Lung (tissue), 12 donors: ENCODE results near the gene CR1. TPM values are rescaled to one million over a fixed set of nuclear protein-coding genes. Genes with fewer than 3 reads are reported as not detected.

ENCODE experiments used
- ATAC-seq: fragments of 200-7000 bp; cut with Tn5 transposase; one replicate; pipeline ENCODE4 v1.9.1; 2020; ENCODE audit warnings: moderate number of reproducible peaks; ENCODE audit not compliant: insufficient read depth, low FRiP score
- DNase-seq, 3 donors: peaks; one replicate each; pipeline ENCODE4 v3.0.0-alpha.2; 2013 to 2017
- H3K27ac ChIP-seq, 2 donors: one replicate each; pipeline ENCODE4 v1.5.1; 2013; ENCODE audit warnings: mild to moderate bottlenecking in 2 of 2, moderate library complexity in 2 of 2, control low read depth in 1 of 2, inconsistent platforms in 1 of 2, low read depth in 1 of 2, low read length in 1 of 2
- H3K27me3 ChIP-seq, 3 donors: one replicate each; pipeline ENCODE4 v1.5.1; 2013; ENCODE audit warnings: low read length in 2 of 3; ENCODE audit not compliant: control insufficient read depth in 3 of 3, insufficient read depth in 3 of 3
- H3K36me3 ChIP-seq, 4 donors: one replicate each; pipeline ENCODE4 v1.5.1; 2013; ENCODE audit warnings: low read length in 4 of 4, mild to moderate bottlenecking in 1 of 4, moderate library complexity in 1 of 4; ENCODE audit not compliant: control insufficient read depth in 4 of 4, insufficient read depth in 4 of 4
- H3K4me1 ChIP-seq, 5 donors: one replicate each; pipeline ENCODE4 v1.5.1; 2013; ENCODE audit warnings: low read length in 5 of 5, mild to moderate bottlenecking in 2 of 5, moderate library complexity in 1 of 5; ENCODE audit not compliant: control insufficient read depth in 5 of 5, insufficient read depth in 5 of 5
- H3K4me3 ChIP-seq: one replicate; pipeline ENCODE4 v1.5.1; 2013; ENCODE audit warnings: mild to moderate bottlenecking, control low read depth, moderate library complexity
- H3K9ac ChIP-seq, 2 donors: one replicate each; pipeline ENCODE4 v1.5.1; 2013; ENCODE audit warnings: low read length in 2 of 2, control low read depth in 1 of 2; ENCODE audit not compliant: insufficient read depth in 1 of 2
- H3K9me3 ChIP-seq, 4 donors: one replicate each; pipeline ENCODE4 v1.5.1; 2013; ENCODE audit warnings: low read length in 3 of 4, mild to moderate bottlenecking in 1 of 4, moderate library complexity in 1 of 4; ENCODE audit not compliant: control insufficient read depth in 4 of 4, insufficient read depth in 3 of 4
- WGBS, 2 donors: extraction: QIAGEN DNeasy Blood & Tissue Kit; methylation state at CpG; one replicate each; pipeline ENCODE4 v1.1.7; 2013; 5-methylcytosine and 5-hydroxymethylcytosine counted together
- polyA plus RNA-seq, 2 donors: library from polyadenylated mRNA; stranded (reverse); fragments of 200-250 nt; gene quantifications; one replicate each; pipeline ENCODE4 v1.2.1, GENCODE V29; 2013
- total RNA-seq, 2 donors: library from RNA; depleted of rRNA in 1 of 2; stranded (reverse); fragments of >200 nt in 1 of 2; gene quantifications; one replicate each; pipeline ENCODE4 v1.2.1, GENCODE V29; 2014 to 2021
- TF ChIP-seq, protein P1 (sequence below): IDR thresholded peaks from 2 replicates; pipeline ENCODE4 v1.5.1; 2012; ENCODE audit warnings: mild to moderate bottlenecking; ENCODE audit errors: control extremely low read depth, extremely low read depth
- donor health status: control.
- donor health status: control.
- donor health status: Bipolar disorder and iron deficiency.
- donor health status: healthy.
- donor health status: DM: yes; HTN: yes; CAD: no.

CR1 gene
- total and polyA plus RNA-seq, 4 donors = 0.57 to 26.6 (median 16.6) TPM

DNA sequence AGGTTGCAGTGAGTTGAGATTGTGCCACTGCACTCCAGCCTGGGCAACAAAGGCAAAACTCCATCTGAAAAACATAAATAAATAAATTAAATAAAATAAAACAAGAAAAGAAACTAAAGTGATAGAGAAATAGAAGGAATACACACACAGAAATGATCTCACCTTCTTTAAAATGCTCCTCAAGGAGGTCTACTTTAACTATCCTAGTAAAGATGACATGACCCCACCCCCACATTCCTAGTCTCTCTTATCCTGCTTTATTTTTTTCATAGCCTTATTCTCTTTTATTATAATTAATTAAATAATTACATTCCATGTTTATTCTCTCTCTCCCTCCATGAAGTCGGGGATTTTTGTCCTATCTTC, 131.0 kb downstream of the CR1 start:
- ATAC-seq (no peak), DNase-seq (no peak)
- H3K9me3 ChIP-seq = no peaks in the 10 kb centered on the region
- H3K27ac ChIP-seq = no peak overlapping the region
- H3K9ac ChIP-seq = no peak overlapping the region
- 80 to 91% methylated on average over 1 of the region's 1 CpG for WGBS, 2 donors
- no peak overlapping the region for H3K4me3 ChIP-seq
- H3K36me3 ChIP-seq = no peaks in the 10 kb centered on the region
- TF ChIP-seq, protein P1, sequence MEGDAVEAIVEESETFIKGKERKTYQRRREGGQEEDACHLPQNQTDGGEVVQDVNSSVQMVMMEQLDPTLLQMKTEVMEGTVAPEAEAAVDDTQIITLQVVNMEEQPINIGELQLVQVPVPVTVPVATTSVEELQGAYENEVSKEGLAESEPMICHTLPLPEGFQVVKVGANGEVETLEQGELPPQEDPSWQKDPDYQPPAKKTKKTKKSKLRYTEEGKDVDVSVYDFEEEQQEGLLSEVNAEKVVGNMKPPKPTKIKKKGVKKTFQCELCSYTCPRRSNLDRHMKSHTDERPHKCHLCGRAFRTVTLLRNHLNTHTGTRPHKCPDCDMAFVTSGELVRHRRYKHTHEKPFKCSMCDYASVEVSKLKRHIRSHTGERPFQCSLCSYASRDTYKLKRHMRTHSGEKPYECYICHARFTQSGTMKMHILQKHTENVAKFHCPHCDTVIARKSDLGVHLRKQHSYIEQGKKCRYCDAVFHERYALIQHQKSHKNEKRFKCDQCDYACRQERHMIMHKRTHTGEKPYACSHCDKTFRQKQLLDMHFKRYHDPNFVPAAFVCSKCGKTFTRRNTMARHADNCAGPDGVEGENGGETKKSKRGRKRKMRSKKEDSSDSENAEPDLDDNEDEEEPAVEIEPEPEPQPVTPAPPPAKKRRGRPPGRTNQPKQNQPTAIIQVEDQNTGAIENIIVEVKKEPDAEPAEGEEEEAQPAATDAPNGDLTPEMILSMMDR = no peak
- H3K4me1 ChIP-seq = peaks cover 0 to 2% (median 0%) of the 10 kb centered on the region in 5 donors
- H3K27me3 ChIP-seq = no peaks in the 10 kb centered on the region

DNA sequence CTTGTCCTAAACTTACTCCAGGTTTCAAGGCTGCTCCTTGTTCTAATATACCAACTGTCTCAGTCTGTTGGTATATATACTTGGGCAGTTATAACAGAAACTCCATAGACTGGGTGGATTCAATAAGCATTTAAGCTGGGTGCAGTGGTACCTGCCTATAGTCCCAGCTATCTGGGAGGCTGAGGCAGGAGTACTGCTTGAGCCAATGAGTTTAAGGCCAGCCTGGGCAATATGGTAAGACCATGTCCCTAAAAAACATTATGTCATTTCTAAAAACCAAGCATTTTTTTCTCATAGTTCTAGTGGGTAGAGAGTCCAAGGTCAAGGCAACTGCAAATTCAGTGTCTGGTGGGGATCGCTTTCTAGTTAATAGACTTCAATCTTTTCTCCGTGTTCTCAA, 131.5 kb downstream of the CR1 start:
- Histone ChIP-seq H3K4me3 (no peak overlapping the region), H3K27ac (no peak overlapping the region), H3K4me1 (peaks cover 0 to 2% (median 0%) of the 10 kb centered on the region in 5 donors), H3K27me3 (no peaks in the 10 kb centered on the region), H3K36me3 (no peaks in the 10 kb centered on the region), H3K9ac (no peak overlapping the region), H3K9me3 (no peaks in the 10 kb centered on the region)
- TF ChIP-seq, protein P1 = no peak
- 89 to 97% methylated on average over 2 of the region's 2 CpGs for WGBS, 2 donors
- DNase-seq (no peak), ATAC-seq (no peak)

DNA sequence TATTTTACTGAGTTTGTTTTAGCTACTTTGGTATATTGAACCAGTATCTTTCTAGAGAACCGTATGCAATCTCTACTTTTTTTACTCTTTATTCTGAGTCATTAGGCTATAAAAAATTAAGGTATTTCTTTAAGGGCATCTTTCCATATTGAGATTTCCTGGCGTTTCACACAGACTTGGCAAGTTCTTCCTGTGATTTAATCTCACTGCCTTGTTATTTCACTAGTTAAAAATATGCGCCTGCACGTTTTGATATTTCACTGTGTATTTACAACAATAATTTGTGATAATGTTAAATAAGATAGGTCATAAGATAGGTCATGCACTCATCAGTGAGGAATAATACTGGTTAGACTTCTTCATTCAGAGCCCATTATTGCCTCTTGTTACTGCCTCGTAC, 132.8 kb downstream of the CR1 start:
- peaks cover 0 to 2% (median 0%) of the 10 kb centered on the region in 5 donors for H3K4me1 ChIP-seq
- WGBS, 2 donors = 46 to 50% methylated on average over 5 of the region's 5 CpGs
- ATAC-seq = no peak
- no peaks in the 10 kb centered on the region for H3K9me3 ChIP-seq
- H3K27me3 ChIP-seq = no peaks in the 10 kb centered on the region
- DNase-seq = no peak
- no peaks in the 10 kb centered on the region for H3K36me3 ChIP-seq
- TF ChIP-seq, protein P1 = no peak
- H3K4me3 ChIP-seq = no peak overlapping the region
- H3K27ac ChIP-seq = no peak overlapping the region
- no peak overlapping the region for H3K9ac ChIP-seq

DNA sequence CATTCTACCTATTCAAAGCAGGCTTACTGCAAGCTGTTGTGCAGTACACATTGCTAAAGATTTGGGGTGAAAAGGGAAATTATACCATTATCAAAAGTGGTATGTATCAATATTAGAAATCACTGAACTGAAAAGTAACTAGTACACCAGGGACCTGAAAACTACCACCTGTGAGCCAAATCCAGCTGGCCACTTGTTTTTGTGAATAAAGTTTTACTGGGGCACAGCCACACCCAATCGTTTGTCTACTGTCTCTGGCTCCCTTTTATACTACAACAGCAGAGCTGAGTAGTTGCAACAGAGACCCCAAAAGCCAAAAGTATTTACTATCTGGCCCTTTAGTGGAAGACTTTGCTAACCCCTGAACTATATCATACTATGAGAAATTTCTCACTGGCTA, 135.2 kb downstream of the CR1 start:
- no peak overlapping the region for H3K27ac ChIP-seq
- TF ChIP-seq, protein P1 = no peak
- no peaks in the 10 kb centered on the region for H3K9me3 ChIP-seq
- H3K4me3 ChIP-seq = no peak overlapping the region
- DNase-seq (no peak), ATAC-seq (no peak)
- H3K27me3 ChIP-seq = no peaks in the 10 kb centered on the region
- no peak overlapping the region for H3K9ac ChIP-seq
- 56 to 79% methylated on average over 1 of the region's 1 CpG for WGBS, 2 donors
- H3K36me3 ChIP-seq = no peaks in the 10 kb centered on the region
- peaks cover 0 to 2% (median 0%) of the 10 kb centered on the region in 5 donors for H3K4me1 ChIP-seq
